HG03439 (cell line): Measurements from ENCODE around the gene PPIF.

ENCODE experiments used
- ATAC-seq: cut with Tn5 transposase; IDR thresholded peaks from one replicate; pipeline ENCODE4 v1.9.1; 2021; ENCODE audit warnings: mild to moderate bottlenecking, moderate library complexity; ENCODE audit not compliant: unreplicated experiment

The PPIF gene

DNA sequence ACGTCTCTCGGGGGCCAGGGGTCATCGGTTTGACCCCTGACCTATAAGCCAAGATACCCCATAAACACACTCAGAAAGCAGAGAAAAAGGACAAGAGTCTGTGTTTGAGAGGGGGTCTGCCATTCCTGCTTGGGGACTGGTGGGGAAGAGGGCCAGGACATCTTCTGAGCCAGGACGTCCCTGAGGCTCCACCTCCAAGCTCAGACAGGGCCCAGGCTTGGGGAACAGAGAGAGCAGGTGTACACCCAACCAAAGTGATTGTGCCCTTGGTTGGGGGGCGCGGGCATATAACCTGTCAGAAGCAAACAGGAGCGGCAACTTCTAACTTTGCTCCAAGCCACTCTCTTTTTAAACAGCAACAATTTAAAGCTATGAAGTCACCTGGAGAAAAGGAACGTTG, 33.9 kb upstream of the PPIF start:
- ATAC-seq, result no peak

DNA sequence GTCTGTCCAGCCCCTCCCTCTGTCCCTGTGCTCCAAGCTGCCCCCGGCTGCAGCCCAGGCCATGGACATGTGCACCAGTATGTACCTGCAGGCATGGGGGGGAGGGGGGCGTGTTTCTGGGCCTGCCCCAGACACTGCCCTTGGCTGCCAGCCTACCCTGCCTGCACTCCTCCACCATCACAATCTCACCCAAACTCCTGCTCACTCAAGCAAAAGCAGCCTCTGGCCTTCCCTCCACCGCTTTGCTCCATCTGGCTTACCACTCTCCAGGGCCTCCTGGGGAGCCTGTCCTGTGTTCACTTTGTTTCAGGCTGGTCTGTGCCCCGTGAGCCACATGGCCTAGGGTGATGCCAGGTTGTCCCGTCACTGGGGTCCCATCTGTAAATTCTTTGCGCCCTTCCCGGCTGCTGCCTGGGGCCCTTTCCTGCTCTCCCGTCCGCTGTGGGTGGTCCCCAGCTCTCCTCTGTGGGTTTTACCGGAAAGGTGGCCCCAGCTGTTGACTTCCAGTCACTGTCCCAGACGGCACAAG, 33.3 kb upstream of the PPIF start:
- ATAC-seq, result no peak

DNA sequence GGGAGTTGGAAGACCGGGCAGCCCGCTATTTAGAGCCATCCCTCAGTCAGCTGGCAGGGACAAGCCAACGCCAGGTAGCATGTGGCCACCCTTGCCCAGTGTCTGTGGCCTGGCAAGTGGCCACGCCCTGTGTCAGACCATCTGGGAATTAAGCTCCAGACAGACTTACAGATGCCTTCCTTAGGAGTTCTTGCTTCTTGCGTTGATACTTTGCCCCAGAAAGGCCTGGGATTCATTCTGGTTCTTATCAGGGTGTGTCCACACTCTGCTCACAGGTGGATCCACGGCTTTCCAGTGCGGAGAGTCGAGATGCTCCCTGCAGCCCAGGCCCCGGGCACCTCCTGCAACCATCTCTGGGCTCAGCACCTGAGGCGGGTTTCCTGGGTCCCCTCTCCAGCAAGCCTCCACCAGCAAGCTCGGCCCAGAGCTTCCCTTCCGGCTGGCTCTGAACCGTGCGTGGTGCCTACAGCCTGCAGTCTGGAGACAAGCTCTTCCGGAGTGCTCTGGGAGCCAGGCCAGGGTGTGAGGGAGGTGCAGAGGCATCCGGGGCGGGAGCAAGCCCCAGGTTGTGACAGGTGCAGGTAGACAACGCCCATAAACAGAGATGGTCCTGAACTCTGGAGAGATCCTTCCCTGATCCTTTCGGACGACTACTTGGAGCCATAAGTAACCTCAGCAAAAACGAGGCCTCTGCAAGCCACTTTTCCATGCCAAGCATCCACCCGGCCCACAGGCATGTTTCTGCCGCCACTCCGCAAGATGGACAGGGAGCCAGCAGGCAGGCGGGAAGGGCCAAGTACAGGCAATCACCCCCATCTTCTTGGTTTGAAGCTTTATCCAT, 32.3 kb upstream of the PPIF start:
- no peak for ATAC-seq

DNA sequence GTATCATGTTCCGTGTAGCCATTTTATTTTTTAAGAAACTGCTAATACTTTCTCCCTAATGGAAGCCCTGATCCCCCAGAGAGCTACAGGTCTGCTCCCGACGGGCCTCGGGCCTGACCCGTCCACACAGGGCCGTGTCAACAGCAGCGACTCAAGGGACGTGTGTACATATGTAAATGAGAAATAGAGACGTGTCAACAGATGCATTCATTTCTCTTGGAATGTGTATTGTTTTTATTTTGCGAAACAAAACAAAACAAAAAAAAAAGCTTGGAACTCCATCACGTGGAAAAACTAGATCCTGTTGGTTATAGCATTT, 31.7 kb upstream of the PPIF start:
- no peak for ATAC-seq

DNA sequence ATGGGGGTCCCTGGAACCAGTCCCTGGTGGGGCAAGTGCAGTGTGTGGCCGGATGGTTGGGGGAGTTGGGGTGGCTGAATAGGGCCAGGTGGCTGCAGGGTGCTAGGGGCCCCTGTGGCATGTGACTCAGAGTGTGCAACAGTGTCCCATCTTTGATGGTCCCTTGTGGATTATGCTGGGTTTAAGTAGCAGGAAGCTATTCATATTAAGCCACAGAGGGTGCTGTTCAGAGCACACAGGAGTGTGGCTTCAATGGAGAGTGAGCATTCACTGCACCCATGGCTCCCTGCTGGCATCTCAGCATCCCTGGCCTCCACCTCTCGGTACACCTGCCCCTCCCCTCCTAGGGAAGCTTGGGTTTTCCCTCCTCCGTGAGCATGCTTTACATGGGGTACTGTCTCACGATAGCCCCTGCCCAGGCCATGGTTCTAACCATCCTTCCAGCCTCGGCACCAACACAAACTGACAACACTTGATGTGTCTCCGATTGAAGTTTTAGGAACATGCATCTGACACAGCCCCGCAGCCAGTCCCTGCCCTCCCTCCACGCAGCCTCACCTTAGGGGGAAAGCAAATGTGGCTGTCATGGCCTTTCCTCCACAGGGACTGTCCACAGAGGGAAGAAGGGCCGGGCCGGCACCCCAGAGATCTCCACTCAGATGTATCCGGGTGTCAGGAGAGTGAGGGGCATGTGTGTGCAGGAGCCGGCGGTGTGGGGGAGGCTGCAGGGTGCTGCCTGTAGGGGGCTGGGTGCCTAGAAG, 30.4 kb upstream of the PPIF start:
- ATAC-seq, result peak; percentile 65

DNA sequence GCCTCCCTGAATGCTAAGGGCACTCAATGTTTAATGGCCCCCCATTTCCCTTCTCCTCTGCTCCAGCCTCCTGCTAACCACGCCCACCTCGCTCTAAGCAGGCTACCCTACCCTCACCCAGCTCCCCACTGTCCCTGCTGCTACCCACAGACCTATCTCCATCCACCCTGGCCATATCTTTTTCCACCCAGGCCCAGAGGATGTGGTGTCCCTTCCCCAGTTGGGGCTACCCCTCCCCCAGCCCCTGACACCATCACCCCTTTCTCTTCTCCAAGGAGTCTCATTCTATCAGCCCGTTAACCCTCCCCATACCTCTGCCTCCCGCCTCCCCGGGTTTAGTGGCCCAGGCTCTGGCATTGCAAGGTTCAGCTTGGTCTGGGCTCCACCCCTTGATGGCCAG, 28.9 kb upstream of the PPIF start:
- ATAC-seq, result no peak

DNA sequence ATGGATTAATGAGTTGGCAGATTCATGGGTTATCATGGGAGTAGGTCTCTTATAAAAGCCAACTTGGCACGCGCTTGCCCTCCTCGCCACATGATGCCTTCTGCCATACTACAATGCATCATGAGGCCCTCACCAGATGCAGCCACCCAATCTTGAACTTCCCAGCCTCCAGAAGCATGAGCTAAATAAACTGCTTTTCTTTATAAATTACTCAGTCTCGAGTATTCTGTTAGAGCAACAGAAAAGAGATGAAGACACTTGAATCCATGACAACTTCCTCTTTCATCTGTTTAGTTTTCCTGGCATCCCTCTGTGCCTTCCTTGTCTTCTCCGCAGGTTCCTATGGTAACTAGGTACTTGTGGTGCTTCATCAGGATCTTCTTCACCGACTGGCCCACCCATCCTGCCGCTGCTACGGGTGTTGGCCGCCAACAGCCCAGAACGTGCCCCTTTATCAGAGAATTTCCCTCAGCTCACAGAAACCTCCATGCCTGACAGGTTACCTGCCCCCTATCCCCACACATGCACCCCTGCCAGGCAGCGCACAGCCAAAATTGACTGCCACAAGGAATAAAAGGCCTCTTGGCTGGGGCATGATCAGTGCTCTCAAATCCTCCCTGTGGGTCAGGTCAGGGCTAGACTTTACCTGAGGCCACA, 28.0 kb upstream of the PPIF start:
- ATAC-seq, result no peak

DNA sequence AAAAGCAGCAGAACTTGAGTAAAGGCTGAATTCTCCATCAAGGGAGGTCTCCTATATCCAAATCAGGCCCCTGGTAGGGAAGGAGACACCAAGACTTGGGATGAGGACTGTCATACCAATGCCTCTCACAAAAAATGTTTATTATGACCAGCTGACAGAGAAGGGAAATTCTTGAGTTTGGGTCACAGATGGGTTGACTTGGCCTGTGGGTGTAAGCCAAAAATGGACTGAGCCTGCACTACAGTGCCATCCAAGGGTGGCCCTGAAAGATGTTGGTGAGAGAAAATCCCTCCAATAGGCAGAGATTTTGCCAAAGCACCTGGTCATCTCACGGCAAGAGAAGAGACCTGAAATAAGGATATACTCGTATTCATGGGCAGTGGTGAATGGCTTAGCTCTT, 27.0 kb upstream of the PPIF start:
- no peak for ATAC-seq

DNA sequence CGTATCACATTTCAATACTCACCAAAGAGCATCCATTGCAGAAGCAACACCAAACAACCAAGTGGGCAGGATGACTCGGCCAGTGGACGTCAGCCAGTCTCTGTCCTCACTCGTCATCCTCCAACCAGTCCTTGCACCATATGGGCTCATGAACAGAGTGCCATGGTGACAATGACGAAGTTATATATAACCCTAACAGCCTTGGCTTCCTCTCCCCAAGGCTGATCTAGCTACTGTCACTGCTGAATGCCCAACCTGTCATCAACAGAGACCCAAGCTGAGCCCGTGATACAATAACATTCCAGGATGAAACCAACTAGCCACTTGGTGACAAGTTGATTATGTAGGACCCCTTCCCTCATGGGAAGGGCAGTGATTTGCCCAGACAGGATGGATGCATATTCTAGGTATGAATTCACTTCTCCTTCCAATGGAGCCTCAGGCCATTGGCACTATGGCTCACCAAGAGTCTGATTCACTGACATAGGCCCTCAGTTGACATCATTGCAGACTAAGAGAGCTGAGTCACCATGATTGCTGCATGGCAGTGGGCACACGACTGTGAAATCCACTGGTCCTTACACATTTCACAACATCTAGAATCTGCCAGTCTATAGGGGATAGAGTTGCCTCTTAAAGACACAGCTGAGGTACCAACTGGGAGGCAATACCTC, 26.3 kb upstream of the PPIF start:
- no peak for ATAC-seq

DNA sequence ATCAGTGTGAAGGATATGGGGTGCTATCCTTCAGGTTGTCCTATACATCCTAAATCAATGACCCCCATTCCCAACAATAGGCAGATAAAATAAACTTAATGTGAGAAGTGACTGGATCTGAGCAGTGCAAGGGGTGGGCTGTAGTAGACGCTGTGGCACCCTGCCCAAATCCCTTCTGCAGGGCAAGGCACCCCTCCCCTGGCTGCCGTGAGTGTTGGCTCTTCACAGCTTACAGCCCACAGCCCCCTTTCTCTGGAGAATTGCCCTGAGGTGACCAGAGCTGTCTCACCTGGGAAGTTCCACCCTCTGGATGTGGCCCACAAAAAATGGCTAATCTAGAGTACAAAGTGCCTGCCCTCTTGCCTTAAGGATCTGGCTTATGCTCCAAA, 25.8 kb upstream of the PPIF start:
- no peak for ATAC-seq

DNA sequence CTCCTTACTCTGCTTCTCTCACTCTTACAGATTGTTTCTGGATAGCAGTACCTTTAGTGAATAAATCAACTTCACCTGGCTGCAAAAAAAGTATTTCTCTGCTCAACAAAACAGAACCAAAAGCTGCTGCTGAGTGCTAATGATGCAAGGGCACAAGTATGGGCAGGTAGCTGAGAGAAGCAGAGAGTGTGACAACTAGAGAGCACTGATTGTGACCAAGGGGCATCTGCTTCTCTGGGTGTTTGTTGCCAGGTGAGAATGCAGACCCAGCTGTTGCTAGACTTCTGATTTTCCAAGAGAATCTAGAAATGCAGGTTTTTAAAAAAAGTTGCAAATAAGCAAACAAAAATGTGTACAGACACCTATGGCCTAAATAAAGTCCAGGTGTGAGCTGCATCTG, 25.3 kb upstream of the PPIF start:
- ATAC-seq, result no peak

DNA sequence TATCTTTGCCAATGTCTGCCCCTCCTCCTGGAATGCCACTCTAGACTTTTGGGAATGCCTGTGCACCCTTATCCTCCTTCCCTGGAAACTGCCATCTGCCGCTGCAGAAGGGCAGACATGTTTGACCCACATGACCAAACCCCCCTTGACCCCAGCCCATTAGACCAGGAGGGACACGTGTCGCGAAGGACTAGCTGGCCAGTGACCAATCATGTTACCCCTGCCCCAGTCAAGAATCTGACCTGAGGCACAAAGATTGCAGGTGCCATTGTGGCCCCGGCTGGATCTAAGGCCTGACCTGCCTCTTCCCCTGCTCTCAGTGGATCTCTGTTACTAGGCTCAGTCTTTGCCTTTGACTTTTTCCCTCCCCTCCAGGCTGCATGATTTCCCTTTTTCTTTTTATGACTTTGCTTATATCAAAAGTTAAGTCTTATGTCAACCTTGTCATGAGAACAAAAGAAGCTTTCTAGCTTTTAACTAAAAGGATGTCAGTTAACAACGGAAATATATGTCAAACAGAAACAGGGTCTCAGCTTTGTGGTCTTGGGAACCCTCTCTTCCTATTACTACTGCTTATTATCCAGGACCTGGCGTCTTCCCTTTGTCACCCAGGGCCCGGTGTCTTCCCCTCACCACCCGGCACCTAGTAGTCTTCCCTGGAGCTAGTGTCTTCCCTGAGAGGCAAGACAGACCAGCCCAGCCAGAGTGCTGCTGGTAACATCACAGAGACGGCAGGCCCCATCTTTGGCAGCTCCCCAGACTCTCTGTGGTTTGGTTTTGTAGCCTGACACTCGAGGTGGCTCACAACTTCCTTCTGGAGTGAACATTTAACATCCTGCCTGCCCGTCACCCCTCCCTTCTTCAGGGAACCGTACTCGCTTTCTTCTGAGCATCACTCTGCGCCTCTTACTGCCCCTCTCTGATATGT, 24.4 kb upstream of the PPIF start:
- no peak for ATAC-seq

DNA sequence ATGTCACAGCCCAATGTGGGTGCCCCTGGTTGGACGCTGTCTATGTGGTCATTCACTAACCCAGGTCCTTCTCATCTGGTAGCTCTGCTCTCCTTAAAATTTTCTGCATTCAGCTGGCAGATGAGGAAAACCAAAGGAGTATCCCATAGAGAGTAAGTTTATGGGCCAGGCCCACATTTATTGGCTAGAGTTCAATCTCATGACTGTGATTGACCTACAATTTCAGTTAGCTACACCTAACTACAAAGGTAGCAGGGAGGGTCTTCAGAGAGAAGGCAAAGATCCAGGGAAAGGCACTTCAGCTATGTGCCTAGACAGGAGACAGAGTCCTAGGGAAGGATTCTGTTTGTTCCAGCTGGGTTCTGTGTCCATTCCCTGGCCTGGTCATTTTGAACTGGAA, 23.7 kb upstream of the PPIF start:
- ATAC-seq, result no peak

DNA sequence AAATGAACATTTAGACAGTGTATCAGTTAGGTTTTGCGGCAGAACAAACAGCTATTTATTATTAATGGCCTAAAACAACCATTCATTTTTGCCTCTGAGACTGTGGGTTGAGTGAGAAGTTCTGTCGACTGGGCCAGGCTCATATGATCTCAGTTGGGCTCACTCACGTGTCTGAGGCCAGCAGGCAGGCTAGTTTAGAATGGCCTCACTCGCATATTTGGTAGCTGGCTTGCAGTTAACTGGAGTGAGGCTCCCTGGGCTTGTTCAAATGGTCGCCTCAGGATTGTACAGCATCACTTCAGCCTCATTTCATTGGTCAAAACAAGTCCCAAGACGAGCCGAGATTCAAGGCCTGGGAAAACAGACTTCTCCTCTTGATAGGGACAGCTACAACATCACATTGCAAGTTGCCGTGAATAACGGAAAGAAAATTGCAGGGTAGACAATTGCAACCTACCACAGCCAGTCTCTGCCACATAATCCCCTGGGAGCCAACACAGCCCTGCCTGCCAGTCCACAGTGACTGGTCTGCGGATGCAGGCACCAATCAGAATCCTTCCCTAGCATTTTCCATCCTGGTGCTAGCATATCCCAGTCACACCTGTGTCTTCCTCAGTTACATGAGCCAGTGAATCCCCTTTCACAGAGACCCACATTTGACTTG, 23.1 kb upstream of the PPIF start:
- no peak for ATAC-seq

DNA sequence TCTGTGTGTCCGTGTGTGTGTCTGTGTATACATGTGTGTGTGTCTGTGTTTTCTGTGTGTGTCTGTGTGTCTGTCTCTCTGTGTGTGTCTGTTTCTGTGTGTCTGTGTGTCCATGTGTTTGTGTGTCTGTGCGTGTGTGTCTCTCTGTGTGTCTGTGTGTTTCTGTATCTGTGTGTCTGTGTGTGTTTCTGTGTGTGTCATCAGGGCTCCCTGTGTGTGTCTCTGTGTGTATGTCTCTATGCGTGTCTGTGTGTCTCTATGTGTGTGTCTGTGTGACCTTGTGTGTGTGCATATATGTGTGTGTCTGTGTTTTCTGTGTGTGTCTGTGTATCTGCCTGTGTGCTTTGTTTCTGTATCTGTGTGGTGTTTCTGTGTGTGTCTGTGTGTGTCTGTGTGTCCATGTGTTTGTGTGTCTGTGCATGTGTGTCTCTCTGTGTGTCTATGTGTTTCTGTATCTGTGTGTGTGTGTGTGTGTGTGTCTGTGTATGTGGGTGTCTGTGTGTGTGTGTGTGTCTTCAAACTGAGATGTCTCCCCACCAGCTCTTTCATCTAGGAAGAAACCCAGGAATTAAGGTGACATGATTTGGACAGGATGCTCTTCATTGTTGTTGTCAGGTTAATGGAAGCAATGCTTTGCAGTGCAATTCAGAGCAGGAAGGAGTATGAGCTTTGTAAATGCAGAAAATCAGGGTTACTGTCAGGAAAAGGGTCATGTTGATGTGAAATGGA, 20.7 kb upstream of the PPIF start:
- no peak for ATAC-seq

DNA sequence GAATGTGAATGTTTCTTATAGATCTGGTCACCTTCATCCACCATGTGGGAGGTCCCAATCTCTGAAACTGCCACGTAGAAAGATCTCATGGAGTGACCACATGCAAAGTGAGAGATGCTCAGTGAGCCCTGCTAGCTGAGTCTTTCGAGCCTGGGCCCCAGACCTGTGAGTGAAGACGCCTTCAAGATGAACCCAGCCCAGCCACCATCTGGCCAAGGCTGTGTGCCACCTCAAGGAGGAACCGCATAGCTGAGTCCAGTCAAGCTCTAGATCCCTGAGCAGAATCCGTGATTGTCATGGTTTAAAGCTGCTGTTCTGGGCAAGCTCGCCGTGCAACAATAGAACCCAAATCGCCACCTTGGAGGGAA, 20.2 kb upstream of the PPIF start:
- ATAC-seq, result peak; percentile 45

DNA sequence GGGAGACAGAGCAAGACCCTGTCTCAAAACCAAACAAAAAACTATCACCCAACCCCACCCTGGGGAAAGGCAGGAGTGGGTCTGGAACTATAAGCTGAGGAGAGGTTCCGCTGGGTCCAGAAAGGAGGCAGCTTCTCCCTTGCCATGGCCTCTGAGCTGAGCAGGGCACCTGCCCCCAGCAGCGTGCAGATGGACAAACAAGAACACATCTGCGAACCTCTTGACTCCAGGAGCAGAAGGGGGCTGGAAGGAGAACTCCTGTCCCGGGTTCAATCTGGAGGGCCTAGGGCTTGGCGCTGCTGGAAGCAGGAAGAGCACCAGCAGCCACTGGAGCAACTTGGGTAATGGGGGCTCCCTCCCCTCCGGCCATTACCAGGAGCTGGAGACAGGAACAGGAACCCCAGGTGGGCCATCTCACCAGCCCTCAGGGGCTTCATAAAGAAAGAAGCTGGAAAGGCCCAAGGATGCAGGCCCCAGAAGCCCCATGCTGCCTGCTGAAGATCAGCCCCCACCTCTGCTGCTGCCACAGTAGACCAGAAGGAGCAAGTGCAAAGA, 19.0 kb upstream of the PPIF start:
- no peak for ATAC-seq

DNA sequence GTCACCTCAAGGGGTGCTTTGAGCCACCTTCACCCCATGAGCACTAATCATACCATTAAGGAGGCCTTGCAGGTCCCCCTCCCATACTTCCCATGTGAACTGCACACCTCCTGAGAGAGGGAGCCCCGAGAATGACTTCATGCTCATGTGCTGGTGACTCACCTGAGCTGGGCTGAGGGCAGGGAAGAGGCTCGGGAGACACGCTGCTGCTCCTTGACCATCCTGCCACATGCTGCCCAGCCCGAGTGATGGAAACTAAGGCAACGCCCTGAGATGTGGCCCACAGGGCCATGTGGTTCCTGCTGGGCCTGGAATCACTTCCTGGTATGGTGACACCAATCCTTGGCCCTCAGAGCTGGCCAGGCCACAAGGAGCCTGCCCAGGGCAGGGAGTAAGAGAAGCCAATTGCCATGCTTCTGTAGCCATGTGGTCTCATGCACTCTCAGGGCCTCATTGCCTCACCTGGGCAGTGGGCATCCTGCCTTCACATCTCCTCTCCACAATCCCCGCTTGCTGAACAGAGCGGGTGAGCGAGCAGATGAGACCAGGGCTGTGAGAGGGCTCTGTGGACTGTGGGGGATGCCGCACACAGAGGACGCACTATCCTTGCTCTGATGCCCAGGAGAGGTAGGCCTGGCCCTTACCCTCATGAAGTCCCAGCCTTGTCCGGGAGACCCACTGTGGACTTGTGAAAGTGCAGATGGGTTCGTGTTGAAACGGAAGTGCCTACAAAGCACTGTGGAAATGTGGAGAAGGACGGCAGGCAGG, 18.3 kb upstream of the PPIF start:
- no peak for ATAC-seq
